ENCODE results near the gene ABO. TPM values are rescaled to one million over a fixed set of nuclear protein-coding genes. Genes with fewer than 3 reads are reported as not detected.

Gene ABO
- total RNA-seq, 1 experiment from 2014 or later, result 0.37 TPM

GRCh38 chr9:133246991-133247390 lies 28.0 kb downstream of the ABO start:
- no peak overlapping the region for H2AK5ac ChIP-seq (ENCODE audit: insufficient read length, low read length)
- H3K14ac ChIP-seq (ENCODE audit: insufficient read depth, low read length), result no peak overlapping the region
- H3K4me1 ChIP-seq (ENCODE audit: insufficient read depth, low read length), result no peaks in the 10 kb centered on the region
- H4K91ac ChIP-seq (ENCODE audit: insufficient read length, low read depth, low read length), result no peak overlapping the region
- H3K27ac ChIP-seq (ENCODE audit: insufficient read length, low read depth, low read length), result no peak overlapping the region
- no peak overlapping the region for H3K4me2 ChIP-seq (ENCODE audit: insufficient read depth, insufficient read length, low read length)
- H3K23ac ChIP-seq (ENCODE audit: insufficient read length, low read depth, low read length), result no peak overlapping the region
- no peak overlapping the region for H3T11ph ChIP-seq (ENCODE audit: low read length)
- no peak overlapping the region for H2BK5ac ChIP-seq (ENCODE audit: insufficient read length, low read length)
- H3K79me1 ChIP-seq (ENCODE audit: insufficient read depth, low read depth, low read length, poor library complexity, severe bottlenecking), result no peaks in the 10 kb centered on the region
- H2BK20ac ChIP-seq (ENCODE audit: low read depth, low read length, poor library complexity, severe bottlenecking), result no peak overlapping the region
- no peaks in the 10 kb centered on the region for H3K23me2 ChIP-seq (ENCODE audit: insufficient read length, low read depth, low read length, poor library complexity, severe bottlenecking)
- no peaks in the 10 kb centered on the region for H4K20me1 ChIP-seq (ENCODE audit: control insufficient read depth, insufficient read depth, insufficient read length)
- no peak overlapping the region for H4K5ac ChIP-seq (ENCODE audit: insufficient read length, low read depth, low read length)
- Mint-ChIP-seq H3K4me1 (peaks cover 7 to 13% of the 10 kb centered on the region in 2 experiments), H3K36me3 (ENCODE audit: insufficient read depth in 1 of 3, low read depth in 3 of 3) (no peaks in the 10 kb centered on the region; a peak in 1 of 7 replicates), H3K27me3 (ENCODE audit: low read depth) (peaks cover 52% of the 10 kb centered on the region), H3K27ac (no peak overlapping the region), H3K9me3 (no peaks in the 10 kb centered on the region), H3K4me3 (no peak overlapping the region)
- H3K56ac ChIP-seq (ENCODE audit: insufficient read length, low read depth, low read length), result no peak overlapping the region
- H2BK15ac ChIP-seq (ENCODE audit: low read depth, low read length), result no peak overlapping the region
- WGBS (ENCODE audit: extremely low coverage, insufficient read length, low lambda C conversion rate), result no CpG with 5 or more reads among the region's 6 CpGs
- DNase-seq, result no peak
- no peak overlapping the region for H2BK120ac ChIP-seq (ENCODE audit: low read depth, low read length, poor library complexity, severe bottlenecking)
- no peak overlapping the region for H2BK12ac ChIP-seq (ENCODE audit: insufficient read length, low read depth, low read length)
- H3K27me3 ChIP-seq (ENCODE audit: insufficient read depth, low read length), result no peaks in the 10 kb centered on the region
- TF ChIP-seq CTCF (conservative IDR thresholded peaks at IDR 0.05), result no peak
- no peak overlapping the region for H3K18ac ChIP-seq (ENCODE audit: insufficient read length, low read depth, low read length)
- no peak overlapping the region for H3K9ac ChIP-seq (ENCODE audit: extremely low read depth, insufficient read length, low read length)
- H2AFZ ChIP-seq (ENCODE audit: low read length), result no peak overlapping the region
- no peaks in the 10 kb centered on the region for H3K79me2 ChIP-seq (ENCODE audit: insufficient read depth, low read length)
- no peak overlapping the region for H3K4ac ChIP-seq (ENCODE audit: low read depth, low read length)
- no peaks in the 10 kb centered on the region for H3K9me3 ChIP-seq (ENCODE audit: control insufficient read depth, low read depth, low read length)
- no peak overlapping the region for H4K8ac ChIP-seq (replicated peaks; ENCODE audit: insufficient read length, low read depth, low read length)

All from H9 (cell line).